ENCODE measurements around the gene NR2E1. TPM values are rescaled to one million over a fixed set of nuclear protein-coding genes. Genes with fewer than 3 reads are reported as not detected.
A peak's percentile ranks its signal among the peaks of the same experiment; 100 is the strongest.

Gene NR2E1
- total RNA-seq, 1 donor from 2014 or later: not detected

- peaks cover 8% of the 10 kb centered on the region for H3K4me1 ChIP-seq
- H3K4me3 ChIP-seq: no peak overlapping the region
- intact Hi-C loops (cut with DNase I): no loop called here
- H3K27me3 ChIP-seq (ENCODE audit: low read depth): peaks cover 77% of the 10 kb centered on the region
- no peaks in the 10 kb centered on the region for H3K9me3 ChIP-seq
- no peaks in the 10 kb centered on the region for H3K36me3 ChIP-seq
- TF ChIP-seq CTCF (IDR thresholded peaks at IDR 0.05): no peak
- DNase-seq (no peak), ATAC-seq (no peak)
- no peak overlapping the region for H3K27ac ChIP-seq
Measured at GRCh38 chr6:108123946-108124345, 41.9 kb upstream of the NR2E1 start.

- Histone ChIP-seq H3K9me3 (no peaks in the 10 kb centered on the region), H3K4me3 (no peak overlapping the region), H3K27me3 (ENCODE audit: low read depth) (peaks cover 46% of the 10 kb centered on the region), H3K27ac (no peak overlapping the region), H3K36me3 (no peaks in the 10 kb centered on the region), H3K4me1 (no peaks in the 10 kb centered on the region)
- no peak for ATAC-seq
- no peak for TF ChIP-seq CTCF (IDR thresholded peaks at IDR 0.05)
- no peak for DNase-seq
- intact Hi-C loops (cut with DNase I): no loop called here
Measured at GRCh38 chr6:108127056-108127455, 38.8 kb upstream of the NR2E1 start.

GRCh38 chr6:108127826-108128225 is 38.0 kb upstream of the NR2E1 start:
- DNase-seq: no peak
- Histone ChIP-seq H3K4me3 (no peak overlapping the region), H3K36me3 (no peaks in the 10 kb centered on the region), H3K9me3 (no peaks in the 10 kb centered on the region), H3K27ac (no peak overlapping the region), H3K4me1 (no peaks in the 10 kb centered on the region), H3K27me3 (ENCODE audit: low read depth) (peaks cover 44% of the 10 kb centered on the region)
- peak; percentile 51 to 82 for ATAC-seq
- intact Hi-C loops (cut with DNase I): no loop called here
- no peak for TF ChIP-seq CTCF (IDR thresholded peaks at IDR 0.05)

- Histone ChIP-seq H3K27ac (no peak overlapping the region), H3K36me3 (no peaks in the 10 kb centered on the region), H3K4me1 (peaks cover 10% of the 10 kb centered on the region), H3K9me3 (no peaks in the 10 kb centered on the region), H3K4me3 (no peak overlapping the region), H3K27me3 (ENCODE audit: low read depth) (peaks cover 30% of the 10 kb centered on the region)
- no peak for TF ChIP-seq CTCF (IDR thresholded peaks at IDR 0.05)
- no peak for ATAC-seq
- no peak for DNase-seq
- intact Hi-C loops (cut with DNase I): no loop called here
Measured at GRCh38 chr6:108130262-108130661, 35.6 kb upstream of the NR2E1 start.

- Histone ChIP-seq H3K27ac (no peak overlapping the region), H3K27me3 (ENCODE audit: low read depth) (peaks cover 39% of the 10 kb centered on the region), H3K9me3 (no peaks in the 10 kb centered on the region), H3K4me1 (peaks cover 10% of the 10 kb centered on the region), H3K4me3 (no peak overlapping the region), H3K36me3 (no peaks in the 10 kb centered on the region)
- intact Hi-C loops (cut with DNase I): no loop called here
- DNase-seq (no peak), ATAC-seq (peak in 1 of 2 donors; percentile 40)
- TF ChIP-seq CTCF (IDR thresholded peaks at IDR 0.05): no peak
Measured at GRCh38 chr6:108132863-108133262, 33.0 kb upstream of the NR2E1 start.
